GM21423 (cell line): ENCODE measurements around the gene AQP12A.

Experiments
- ATAC-seq: cut with Tn5 transposase; IDR thresholded peaks from one replicate; pipeline ENCODE4 v1.9.1; 2021; ENCODE audit warnings: mild to moderate bottlenecking, moderate library complexity; ENCODE audit not compliant: unreplicated experiment

The AQP12A gene

DNA sequence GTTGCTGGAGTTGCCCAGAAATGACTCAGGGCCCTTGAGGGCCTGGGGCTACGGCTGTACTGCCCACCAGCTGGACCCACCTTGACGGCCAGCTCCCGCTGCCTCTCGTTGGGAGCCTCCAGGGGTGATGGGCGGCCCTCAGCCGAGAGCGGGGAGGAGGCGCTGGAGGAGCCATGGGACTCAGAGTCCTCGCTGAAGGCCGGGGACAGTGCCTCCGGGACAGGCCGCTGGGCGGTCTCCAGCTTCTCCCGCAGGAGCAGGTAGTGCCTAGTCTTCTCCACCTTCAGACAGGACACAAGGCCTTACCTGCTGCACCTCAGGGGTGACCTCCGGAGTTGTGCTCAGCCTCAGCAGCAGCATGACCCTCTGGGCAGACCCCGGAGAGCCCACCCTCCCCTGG is 30.7 kb downstream of the AQP12A start:
- no peak for ATAC-seq

DNA sequence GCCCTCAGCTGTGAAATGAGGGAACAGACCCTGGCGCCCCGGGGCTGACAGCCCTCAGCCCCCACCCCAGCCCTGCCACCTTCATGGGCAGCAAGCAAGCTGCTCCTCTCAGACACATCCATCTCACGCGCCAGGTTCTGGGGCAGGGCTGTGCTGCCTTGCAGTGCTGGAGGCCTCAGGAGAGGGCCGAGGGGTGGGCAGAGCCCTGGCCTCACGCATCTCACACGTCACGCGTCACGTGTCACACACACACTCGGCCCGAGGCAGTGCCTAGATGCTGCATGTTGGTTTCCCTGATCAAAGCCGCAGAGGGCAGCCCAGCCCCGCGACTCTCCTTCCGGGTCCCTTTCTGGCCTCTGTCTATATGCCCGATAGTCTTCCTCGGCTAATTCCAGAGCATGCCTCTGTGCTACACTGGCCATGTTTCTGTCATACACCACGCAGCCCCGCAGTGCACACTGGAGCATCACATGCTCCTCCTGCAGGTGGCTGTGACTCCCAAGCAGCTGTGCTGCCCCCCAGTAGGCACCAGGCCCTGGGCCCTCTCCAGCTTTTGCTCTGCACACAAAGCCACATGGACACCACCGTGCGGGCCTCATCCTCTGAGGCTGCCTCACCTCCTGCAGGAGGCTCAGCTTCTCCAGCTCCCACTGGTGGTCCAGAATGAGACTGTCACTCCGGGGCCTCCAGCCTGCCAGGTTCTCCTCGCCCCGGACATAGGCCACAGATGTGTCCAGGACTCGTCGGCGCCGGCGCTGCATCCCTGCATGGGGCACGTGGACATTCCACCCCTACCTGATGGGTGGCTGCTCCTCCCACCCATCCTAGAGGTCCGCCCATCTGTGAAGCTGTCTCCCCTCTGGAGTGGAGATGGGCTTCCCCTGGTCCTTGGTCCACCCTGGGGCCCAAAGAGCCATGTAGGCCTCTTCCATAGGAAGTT is 31.4 kb downstream of the AQP12A start:
- no peak for ATAC-seq

GRCh38 chr2:240723851-240724250 is 32.2 kb downstream of the AQP12A start:
- no peak for ATAC-seq

GRCh38 chr2:240724431-240724830 is 32.8 kb downstream of the AQP12A start:
- no peak for ATAC-seq

DNA sequence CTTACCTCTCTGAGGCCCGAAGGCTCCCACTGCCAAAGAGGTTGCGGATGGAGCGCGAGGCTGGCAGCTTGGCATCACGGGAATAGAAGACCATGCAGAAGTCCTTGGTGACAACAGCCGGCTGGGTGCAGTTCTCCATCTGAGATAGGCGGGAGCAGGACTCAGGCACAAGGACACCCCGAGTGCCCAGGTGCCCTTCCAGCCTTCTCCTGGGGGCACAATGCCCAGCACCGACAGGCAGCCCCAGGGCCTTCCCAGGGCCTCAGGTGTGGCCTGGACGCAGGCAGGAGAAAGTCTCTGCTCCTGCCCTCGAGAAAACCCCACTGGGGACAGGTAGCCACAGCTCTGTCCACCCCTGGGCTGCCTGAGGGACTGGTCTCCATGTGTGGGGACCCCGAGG is 33.6 kb downstream of the AQP12A start:
- ATAC-seq = no peak

- ATAC-seq = no peak
Observed at GRCh38 chr2:240725671-240726070, 34.0 kb downstream of the AQP12A start.

DNA sequence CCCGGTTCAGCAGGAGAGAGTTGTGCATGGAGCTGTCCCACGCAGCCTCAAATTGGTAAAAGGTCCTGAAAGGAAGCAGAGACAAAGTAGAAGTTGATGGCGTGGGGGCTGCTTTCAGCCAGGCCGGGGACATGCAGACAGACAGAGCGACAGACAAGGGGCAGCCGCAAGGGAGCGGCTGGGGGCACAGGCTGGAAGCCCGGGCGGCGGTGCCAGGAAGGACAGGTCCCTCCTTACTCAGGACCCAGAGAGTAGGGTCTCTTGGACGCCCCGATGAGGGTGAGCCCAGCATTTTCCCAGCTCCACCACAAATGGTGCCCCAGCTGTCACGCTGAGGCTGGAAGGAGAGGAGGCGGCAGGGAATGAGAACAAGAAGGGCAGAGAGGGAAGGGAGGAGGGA is 35.2 kb downstream of the AQP12A start:
- no peak for ATAC-seq

DNA sequence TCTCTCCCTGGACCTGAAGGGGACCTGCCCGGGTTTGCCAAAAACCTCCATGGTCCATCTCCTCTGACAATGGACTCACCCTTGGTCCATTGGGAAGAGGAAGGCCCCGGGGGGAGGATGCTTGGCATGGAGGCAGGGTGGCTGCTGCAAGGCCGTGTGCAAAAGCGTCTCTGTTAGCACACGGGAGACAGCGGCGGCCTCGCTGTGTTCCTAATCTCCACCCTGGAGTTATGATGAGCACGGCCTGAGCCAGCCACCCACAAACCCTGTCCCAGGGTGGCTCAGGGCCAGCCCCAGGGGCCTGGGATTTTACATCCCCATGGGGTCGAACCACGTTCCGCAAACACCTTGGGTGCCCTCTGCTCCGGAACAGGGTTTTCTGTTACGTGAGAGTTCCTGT is 35.8 kb downstream of the AQP12A start:
- no peak for ATAC-seq

GRCh38 chr2:240727913-240728312 is 36.2 kb downstream of the AQP12A start:
- ATAC-seq = no peak

DNA sequence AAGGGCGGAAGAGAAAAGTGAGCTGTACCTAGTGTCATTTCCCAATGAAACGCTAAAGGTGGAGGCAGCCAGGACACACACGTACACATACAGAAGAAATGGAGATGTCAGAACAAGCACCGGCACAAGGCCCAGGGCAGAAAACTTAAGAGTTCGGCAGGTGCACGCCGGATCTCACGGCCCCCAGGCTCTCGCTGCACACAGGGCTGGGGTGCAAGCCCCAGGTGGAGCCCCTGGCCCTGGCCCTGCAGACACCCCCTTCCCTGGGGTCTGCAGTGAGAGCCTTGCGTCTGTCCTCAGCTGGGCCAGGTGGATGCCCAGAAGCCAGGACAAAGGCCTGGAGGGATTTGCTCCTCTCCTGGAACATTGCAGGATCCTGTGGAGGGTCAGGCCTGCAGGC is 36.7 kb downstream of the AQP12A start:
- no peak for ATAC-seq

DNA sequence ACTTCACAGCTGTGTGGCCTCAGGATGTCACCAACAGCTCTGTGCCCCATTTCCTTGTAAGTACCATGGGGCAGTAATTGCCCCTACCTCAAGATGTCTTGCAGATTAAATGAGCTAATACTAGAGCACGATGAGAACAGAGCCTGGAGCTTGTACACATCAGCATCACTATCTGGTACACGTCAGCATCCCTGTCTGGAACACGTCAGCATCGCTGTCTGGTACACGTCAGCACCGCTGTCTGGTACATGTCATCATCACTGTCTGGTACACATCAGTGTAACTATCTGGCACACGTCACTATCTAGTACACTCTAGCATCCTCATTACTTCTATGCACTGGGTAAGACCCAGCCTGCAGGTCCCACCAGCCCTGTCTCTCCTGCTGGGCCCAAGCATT is 37.2 kb downstream of the AQP12A start:
- no peak for ATAC-seq

DNA sequence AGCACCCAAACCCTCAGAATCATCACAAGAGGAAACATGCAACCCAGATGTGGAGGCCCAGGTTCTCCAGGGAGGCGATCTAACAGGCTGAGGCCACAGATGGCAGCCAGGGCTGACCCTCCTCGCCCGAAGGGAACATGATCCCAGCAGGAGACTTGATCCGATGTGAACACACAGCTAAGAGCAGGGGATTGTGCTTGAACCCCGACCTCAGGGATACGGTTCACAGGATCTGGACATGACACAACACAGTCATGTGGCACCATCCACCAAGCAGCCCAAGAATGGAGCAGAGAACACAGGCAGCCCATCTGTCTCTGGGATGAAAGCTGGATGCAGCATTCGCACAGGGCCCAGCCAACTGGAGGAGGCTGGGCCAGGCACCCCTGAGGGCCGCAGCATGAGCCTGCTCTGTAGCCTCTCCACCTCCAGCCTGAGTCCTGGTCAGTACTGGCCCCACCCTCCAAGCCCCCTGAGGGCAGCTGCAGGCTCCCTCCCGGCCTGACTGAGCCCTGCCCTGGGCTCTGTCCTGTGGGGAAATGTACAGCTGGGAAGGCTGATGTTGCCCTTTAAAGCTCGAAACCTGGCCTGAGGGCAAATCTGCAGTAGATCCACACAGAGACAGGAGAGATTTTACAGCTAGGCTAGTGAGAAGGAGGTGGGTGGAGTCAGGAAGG is 39.0 kb downstream of the AQP12A start:
- no peak for ATAC-seq

GRCh38 chr2:240731178-240731545 is 39.5 kb downstream of the AQP12A start:
- no peak for ATAC-seq

- ATAC-seq = no peak
Observed at GRCh38 chr2:240732184-240732583, 40.5 kb downstream of the AQP12A start.

DNA sequence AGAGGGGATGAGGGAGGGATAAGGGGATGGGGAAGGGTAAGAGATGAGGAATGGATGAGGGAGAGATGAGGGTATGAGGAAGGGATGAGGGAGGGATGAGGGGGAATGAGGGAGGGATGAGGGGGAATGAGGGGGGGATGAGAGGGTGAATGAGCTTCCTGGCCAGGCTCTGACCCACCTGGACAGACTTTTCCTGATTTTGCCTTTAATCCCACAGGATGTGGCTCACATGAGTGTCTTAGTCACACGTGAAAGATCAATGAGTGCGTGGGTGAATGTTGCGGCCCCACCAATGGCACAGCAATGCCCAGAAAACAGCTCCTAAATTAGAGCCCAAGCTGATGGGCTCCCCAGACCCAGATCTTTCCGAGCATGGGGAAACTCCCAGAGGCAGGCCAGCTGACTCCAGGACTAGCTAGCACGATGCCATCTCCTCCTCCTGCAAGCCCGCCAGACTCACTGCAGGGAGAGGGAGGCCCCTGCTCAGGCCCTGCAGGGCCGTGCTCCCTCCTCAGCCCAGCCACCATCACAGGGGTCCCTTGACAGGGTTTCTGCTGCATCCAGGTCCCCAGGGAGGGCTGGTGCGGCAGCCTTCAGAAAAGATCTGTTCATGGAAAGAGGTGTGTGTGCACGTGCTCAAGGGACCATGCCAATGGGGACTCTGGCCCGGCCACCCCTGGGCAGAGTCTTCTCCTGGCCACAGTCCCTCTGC is 41.4 kb downstream of the AQP12A start:
- no peak for ATAC-seq

DNA sequence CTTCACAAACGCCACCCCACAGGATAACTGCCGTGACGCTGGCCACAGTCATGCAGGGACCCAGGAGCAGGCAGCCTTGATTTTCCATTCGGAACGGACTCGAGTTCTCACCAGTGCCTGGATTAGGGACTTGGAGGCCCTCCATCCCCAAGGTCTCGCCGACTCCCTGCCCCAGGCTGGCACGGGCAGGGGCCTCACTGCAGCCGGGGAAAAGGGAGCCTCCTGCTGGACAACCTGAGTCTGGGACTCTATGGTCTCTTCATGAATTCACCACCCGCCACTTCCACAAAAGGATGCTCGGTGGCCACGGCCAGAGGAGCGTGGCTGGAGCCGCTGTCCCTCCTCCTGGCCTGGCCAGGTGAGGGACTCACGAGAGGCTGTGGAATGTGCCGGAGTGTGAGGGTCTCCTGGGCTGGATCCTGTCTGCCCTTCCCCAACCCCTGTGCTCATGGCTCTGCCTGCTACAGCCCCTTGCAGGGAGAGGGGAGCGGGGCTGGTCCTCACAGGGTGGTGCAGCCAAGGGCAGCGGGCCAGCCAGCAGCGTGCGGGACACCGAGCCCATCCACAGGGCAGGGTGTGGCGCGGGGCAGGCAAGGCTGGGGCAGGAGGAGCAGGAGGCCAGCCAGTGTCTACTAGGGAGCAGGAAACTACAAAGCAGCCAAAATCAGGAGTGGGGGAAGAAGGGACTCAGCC is 42.3 kb downstream of the AQP12A start:
- no peak for ATAC-seq

DNA sequence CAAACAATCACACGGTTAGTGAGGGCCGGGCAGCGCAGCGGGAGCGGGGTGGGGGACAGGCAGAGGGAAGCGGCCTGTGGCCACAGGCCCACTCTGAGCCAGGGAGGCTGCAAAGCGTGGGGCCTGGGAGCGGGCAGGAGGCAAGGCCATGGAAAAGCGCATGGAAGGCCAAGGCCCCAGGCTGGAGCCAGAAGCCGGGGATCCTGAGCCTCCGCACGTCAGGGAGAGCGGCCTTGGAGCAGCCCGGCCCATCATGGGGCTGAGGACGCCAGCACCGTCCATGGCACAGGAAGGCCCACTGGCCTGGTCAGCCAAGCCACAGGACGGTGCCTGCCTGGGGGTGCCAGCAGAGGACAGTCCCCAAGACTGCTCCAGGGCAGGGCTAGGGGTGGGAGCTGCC is 43.1 kb downstream of the AQP12A start:
- ATAC-seq = no peak

DNA sequence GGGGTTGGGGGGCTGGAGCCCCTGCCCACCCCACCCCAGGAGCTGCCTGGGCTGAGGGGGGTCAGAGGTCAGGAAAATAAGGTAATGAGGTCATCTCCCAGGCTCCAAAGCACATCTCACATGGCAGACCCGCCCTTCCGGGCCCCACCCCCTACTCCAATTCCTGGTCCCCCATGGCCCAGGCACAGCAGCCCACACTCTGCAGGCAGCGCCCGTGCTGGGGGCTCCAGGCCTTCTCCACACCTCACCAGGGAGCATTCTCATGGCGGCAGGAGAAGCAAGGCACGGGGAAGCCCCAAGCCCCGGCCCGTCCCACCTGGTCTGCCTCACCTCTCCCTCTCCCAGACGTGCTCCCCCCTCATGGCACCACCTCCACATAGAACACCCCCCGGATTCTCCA is 43.8 kb downstream of the AQP12A start:
- no peak for ATAC-seq

DNA sequence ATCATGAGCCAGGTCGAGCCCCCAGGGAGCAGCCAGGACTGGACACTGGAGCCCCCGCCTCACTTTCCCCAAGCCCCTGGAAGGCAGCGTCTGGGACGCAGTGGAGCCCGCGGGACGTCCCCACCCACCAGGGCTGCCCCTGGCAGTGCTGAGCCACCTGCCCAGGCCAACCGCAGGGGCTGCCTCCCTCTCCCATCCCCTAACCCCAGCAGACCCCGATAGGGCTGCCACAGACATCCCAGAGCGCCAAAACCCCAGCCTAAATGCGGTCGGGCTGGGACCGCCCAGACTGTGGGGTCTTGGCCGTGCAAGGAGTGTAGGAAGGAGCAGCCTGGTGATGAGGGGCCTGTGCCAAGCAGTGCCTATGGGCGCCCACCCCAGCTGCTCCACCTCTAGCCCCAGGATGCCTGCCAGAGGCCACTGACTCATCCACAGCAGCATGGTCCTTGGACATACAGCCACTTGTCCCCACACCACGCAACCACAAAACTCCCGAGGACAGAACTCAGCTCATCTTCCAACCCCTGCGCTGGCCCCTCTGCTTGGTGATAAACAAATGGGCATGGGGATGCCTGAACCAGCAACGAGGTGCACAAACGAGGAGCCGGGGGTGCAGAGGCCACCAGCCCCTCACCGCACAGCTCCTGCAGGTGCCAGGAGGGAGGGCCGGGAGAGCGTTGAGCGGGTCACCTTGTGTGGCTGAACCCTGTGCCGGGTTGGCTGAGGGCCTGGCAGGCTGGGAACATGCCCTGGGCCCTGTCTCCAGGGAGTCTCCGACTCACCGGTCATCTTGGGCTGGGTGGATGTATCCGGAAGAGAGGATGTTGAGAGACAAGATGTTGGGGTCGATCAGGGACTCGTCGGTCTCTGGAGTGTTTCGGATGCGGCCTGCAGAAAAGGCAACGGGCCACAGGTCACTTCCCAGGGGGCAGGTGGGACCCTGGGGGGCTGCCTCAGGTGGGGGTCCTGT is 44.9 kb downstream of the AQP12A start:
- ATAC-seq = no peak

DNA sequence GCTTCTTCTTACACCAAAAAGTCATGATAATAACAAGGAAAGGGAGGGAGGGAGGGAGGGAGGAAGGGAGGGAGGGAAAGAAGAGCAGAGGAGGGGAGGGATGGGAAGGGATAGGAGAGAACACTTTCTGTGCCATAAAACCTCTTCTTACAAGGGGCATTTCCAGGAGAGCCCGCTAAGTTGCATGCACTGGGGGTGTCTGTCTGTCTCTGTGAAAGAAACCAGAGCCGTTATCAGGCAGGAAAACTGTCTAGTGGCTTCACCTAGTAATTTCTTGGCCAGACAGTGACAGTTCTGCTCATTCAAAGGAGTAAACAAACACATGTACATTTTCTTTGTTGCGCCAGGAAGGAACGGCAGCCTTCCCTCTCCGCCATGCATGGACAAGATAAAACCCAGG is 45.8 kb downstream of the AQP12A start:
- no peak for ATAC-seq
